ENCODE results near the gene ADAMTSL2. TPM values are rescaled to one million over a fixed set of nuclear protein-coding genes. Genes with fewer than 3 reads are reported as not detected.

Gene ADAMTSL2
- total RNA-seq, 1 experiment from 2014 or later = not detected

GRCh38 chr9:133622555-133622954 is 88.1 kb downstream of the ADAMTSL2 start:
- Mint-ChIP-seq H3K4me1 (ENCODE audit: insufficient read depth, unreplicated experiment) (no peaks in the 10 kb centered on the region), H3K27ac (ENCODE audit: low read depth, unreplicated experiment) (no peak overlapping the region), H3K9me3 (ENCODE audit: unreplicated experiment) (no peaks in the 10 kb centered on the region), H3K36me3 (ENCODE audit: insufficient read depth, unreplicated experiment) (no peaks in the 10 kb centered on the region), H3K4me3 (ENCODE audit: unreplicated experiment) (no peak overlapping the region), H3K27me3 (ENCODE audit: insufficient read depth, unreplicated experiment) (peaks cover 100% of the 10 kb centered on the region)
- TF ChIP-seq CTCF (IDR thresholded peaks at IDR 0.05; ENCODE audit: unreplicated experiment) = no peak
- BruUV-seq (replicated peaks) = no TSS peak
- DNase-seq (ENCODE audit: unreplicated experiment) = no peak
- CTCF ChIA-PET = no interaction called here
- intact Hi-C loops (cut with micrococcal nuclease) = no loop called here
- POLR2A ChIA-PET = no interaction called here

Other genes starting within 250 kb of the ADAMTSL2 start
- gene SURF6, start 198.5 kb upstream of the ADAMTSL2 start, total RNA-seq (2022) = 30.2 and 40.5 TPM in 2 replicates
- gene MED22, start 186.6 kb upstream of the ADAMTSL2 start, total RNA-seq (2022) = 29.3 and 32.6 TPM in 2 replicates
- gene RPL7A, start 186.5 kb upstream of the ADAMTSL2 start, total RNA-seq (2022) = 2,129 and 2,395 TPM in 2 replicates
- gene SURF1, start 178.2 kb upstream of the ADAMTSL2 start, total RNA-seq (2022) = 30.8 and 31.2 TPM in 2 replicates
- 28.2 and 39.5 TPM in 2 replicates for gene SURF2, start 178.2 kb upstream of the ADAMTSL2 start, total RNA-seq (2022)
- gene SURF4, start 158.6 kb upstream of the ADAMTSL2 start, total RNA-seq (2022) = 198 and 226 TPM in 2 replicates
- 1.3 TPM in 2 replicates for gene STKLD1, start 158.3 kb upstream of the ADAMTSL2 start, total RNA-seq (2022)
- 26.0 and 38.1 TPM in 2 replicates for gene REXO4, start 116.7 kb upstream of the ADAMTSL2 start, total RNA-seq (2022)
- 4.1 and 6.1 TPM in 2 replicates for gene ADAMTS13, start 112.3 kb upstream of the ADAMTSL2 start, total RNA-seq (2022)
- 1.5 and 3.4 TPM in 2 replicates for gene CACFD1, start 74.7 kb upstream of the ADAMTSL2 start, total RNA-seq (2022)
- gene SLC2A6, start 55.6 kb upstream of the ADAMTSL2 start, total RNA-seq (2022) = 0.32 and 0.42 TPM in 2 replicates
- not detected in 2 replicates for gene MYMK, start 9.7 kb upstream of the ADAMTSL2 start, total RNA-seq (2022)
- gene FAM163B, start 74.7 kb downstream of the ADAMTSL2 start, total RNA-seq (2022) = not detected in 2 replicates
- gene DBH, start 101.7 kb downstream of the ADAMTSL2 start, total RNA-seq (2022) = not detected in 2 replicates
- not detected in 2 replicates for gene SARDH, start 203.6 kb downstream of the ADAMTSL2 start, total RNA-seq (2022)

Measured in MCF 10A (cell line).